ENCODE results near the gene DYNLRB1. TPM values are rescaled to one million over a fixed set of nuclear protein-coding genes. Genes with fewer than 3 reads are reported as not detected.
A peak's percentile ranks its signal among the peaks of the same experiment; 100 is the strongest.

Gene DYNLRB1
- total and polyA plus RNA-seq, 2 of the 13 experiments (the other 11 are each of a cell fraction or from before 2014, with no cell fraction given), result 140 to 244 TPM

DNA sequence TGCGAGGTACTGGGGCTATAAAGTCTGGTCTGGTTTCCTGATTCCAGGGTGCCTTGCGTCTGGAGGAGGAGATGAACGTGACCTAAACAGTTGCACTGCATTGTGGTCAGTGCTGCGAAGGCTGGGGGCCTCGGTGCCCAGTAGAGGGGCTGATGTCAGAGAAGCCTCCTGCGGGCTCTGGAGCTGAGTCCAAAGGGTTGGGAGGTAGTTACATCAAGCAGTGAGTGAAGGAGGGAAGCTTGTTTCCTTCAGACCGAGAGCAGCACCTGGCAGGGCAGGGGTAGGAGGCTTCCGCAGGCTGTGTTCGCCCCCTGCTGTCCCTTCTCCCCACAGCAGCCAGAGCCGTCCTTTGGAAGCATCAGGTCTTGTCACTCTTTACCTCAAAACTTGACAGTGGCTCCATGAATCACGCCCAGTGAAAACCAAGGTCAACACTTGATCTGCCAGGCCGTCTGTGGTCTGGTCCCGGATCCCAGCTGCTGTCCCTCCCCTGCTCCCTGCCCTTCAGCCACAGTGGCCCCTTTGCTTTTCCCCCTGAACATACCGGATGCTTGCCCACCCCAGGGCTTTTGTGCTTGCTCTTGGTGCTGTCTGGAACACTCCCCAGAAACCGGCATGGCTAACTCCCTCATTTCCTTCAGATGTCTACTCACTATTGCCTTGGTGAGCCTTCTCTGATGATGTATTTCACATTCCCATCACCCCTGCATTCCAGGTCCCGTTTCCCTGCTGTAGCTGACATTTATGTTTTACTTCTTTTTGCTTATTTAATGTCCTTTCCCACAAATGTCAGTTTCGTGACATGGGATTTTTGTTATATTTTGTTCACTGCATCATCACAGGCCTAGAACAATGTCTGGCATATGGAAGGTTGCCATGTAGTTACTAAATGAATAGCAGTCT is 7.0 kb downstream of the DYNLRB1 start (continued):
- TF ChIP-seq TBP (CRISPR knock-in tag; IDR thresholded peaks at IDR 0.05), result no peak
- TF ChIP-seq FOSL2 (CRISPR knock-in tag; IDR thresholded peaks at IDR 0.05), result peak; percentile 82
- TF ChIP-seq ZNF3 (CRISPR knock-in tag; IDR thresholded peaks at IDR 0.05), result no peak
- TF ChIP-seq TAF1 (CRISPR knock-in tag; IDR thresholded peaks at IDR 0.05), result no peak
- no peak for TF ChIP-seq ZNF761 (CRISPR knock-in tag; conservative IDR thresholded peaks at IDR 0.05)
- TF ChIP-seq BRCA1 (CRISPR knock-in tag; IDR thresholded peaks at IDR 0.05), result no peak
- TF ChIP-seq ZBTB42 (CRISPR knock-in tag; IDR thresholded peaks at IDR 0.05), result no peak
- no peak for TF ChIP-seq SNAI1 (CRISPR knock-in tag; IDR thresholded peaks at IDR 0.05; ENCODE audit: borderline replicate concordance)
- no peak; a peak in 1 of 4 replicates for TF ChIP-seq KLF16 (CRISPR knock-in tag; IDR thresholded peaks at IDR 0.05)
- no peak for TF ChIP-seq ZNF335 (CRISPR knock-in tag; IDR thresholded peaks at IDR 0.05)
- peak; percentile 63; the same call in 1 of the 2 replicates for TF ChIP-seq ZNF235 (CRISPR knock-in tag; IDR thresholded peaks at IDR 0.05; ENCODE audit: borderline replicate concordance)
- no peak for TF ChIP-seq ZNF703 (CRISPR knock-in tag; IDR thresholded peaks at IDR 0.05; ENCODE audit: borderline replicate concordance)
- TF ChIP-seq ZNF329 (CRISPR knock-in tag; IDR thresholded peaks at IDR 0.05; ENCODE audit: low read depth), result no peak
- TF ChIP-seq ZBTB20 (CRISPR knock-in tag; IDR thresholded peaks at IDR 0.05; ENCODE audit: borderline replicate concordance, low read depth), result peak; percentile 63; the same call in 1 of the 2 replicates
- peak; percentile 49; the same call in 1 of the 2 replicates for TF ChIP-seq GATAD1 (CRISPR knock-in tag; IDR thresholded peaks at IDR 0.05)
- 0 out of 2 replicates have a peak, but pooled peaks have one; percentile 21 for TF ChIP-seq ERF (CRISPR knock-in tag; IDR thresholded peaks at IDR 0.05)
- TF ChIP-seq ZNF878 (CRISPR knock-in tag; IDR thresholded peaks at IDR 0.05), result no peak; the same call in 1 of the 2 replicates
- no peak for TF ChIP-seq ZNF20 (CRISPR knock-in tag; IDR thresholded peaks at IDR 0.05)
- TF ChIP-seq KLF11 (CRISPR knock-in tag; IDR thresholded peaks at IDR 0.05), result no peak
- TF ChIP-seq, protein P1, sequence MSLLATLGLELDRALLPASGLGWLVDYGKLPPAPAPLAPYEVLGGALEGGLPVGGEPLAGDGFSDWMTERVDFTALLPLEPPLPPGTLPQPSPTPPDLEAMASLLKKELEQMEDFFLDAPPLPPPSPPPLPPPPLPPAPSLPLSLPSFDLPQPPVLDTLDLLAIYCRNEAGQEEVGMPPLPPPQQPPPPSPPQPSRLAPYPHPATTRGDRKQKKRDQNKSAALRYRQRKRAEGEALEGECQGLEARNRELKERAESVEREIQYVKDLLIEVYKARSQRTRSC (CRISPR knock-in tag; IDR thresholded peaks at IDR 0.05; ENCODE audit: low read depth), result no peak
- TF ChIP-seq TCF7 (IDR thresholded peaks at IDR 0.05; ENCODE audit: low read depth), result no peak
- TF ChIP-seq ZNF549 (CRISPR knock-in tag; IDR thresholded peaks at IDR 0.05), result no peak
- no peak for TF ChIP-seq ZNF547 (CRISPR knock-in tag; IDR thresholded peaks at IDR 0.05)
- TF ChIP-seq, protein P2, sequence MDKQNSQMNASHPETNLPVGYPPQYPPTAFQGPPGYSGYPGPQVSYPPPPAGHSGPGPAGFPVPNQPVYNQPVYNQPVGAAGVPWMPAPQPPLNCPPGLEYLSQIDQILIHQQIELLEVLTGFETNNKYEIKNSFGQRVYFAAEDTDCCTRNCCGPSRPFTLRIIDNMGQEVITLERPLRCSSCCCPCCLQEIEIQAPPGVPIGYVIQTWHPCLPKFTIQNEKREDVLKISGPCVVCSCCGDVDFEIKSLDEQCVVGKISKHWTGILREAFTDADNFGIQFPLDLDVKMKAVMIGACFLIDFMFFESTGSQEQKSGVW (CRISPR knock-in tag; IDR thresholded peaks at IDR 0.05; ENCODE audit: borderline replicate concordance), result no peak

Data from HepG2 (cell line).